NCI-H2107 (cell line): ENCODE data around the gene KCNJ6.
"Not testable (repeated sequence)": the region's sequence is repeated elsewhere in the genome, so short reads cannot be mapped to it uniquely, and the experiment has no call there.

Experiments used
- DNase-seq: peaks from one replicate; lab custom pipeline; 2025; lab: John Stamatoyannopoulos, UW

Gene KCNJ6

GRCh38 chr21:37732927-37733326 lies 183.3 kb downstream of the KCNJ6 start:
- no peak for DNase-seq

GRCh38 chr21:37724201-37724600 lies 192.1 kb downstream of the KCNJ6 start:
- DNase-seq = no peak

DNA sequence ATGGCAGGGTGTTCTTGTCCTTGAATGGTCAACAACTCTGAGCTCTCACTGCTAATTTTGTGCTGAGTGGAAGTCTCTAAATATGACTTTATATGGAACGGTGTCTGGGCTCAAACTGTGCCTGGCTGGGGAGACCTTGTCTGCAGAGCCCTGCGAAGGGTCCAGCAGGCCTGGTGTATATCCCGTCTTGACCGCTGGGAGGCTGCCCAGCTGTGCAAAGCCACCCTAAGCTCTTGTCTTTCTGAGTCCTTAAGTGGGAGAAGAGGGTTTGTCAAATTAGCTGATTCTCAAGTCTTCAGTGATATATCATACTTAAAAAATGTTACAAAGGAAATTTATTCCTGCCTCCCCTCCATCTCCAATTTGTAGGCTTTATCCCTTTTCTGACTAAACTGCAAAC lies 198.7 kb downstream of the KCNJ6 start:
- no peak for DNase-seq

GRCh38 chr21:37712569-37712934 lies 203.7 kb downstream of the KCNJ6 start:
- not testable (repeated sequence) for DNase-seq

DNA sequence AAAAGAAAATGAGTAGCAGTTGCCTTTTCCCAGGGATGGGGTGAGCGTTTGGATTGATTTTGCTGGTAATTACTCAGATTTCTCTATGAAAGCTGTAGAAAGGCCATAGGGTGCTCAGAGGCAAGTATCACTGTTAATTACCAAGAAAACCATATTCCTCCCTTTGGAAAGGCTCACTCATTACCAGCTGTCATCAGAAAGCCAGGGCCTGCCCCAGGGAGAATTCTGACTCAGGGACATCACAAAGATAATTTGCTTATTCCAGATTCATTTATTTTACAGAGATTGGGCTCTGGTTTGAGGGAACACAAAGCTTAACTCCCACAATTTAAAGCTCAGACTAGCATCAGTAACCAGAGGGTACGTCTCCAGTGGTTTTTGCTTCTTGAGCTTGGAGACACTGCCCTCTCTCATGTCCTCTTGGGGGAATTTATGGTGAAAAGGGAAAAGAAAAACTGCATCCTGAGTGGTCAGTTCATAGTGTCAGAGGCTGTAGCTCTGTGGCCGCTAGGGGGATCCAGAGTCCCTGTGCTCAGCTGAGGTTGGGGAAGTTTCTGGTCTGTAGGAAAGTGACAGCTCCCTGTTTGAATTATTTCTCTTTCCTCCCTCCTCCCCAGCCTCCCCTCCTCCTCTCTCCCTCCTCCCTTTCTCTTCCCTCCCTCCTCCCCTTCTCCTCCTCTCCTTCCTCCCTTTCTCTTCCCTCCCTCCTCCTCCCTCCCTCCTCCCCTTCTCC lies 204.3 kb downstream of the KCNJ6 start:
- DNase-seq = peak; percentile 27

GRCh38 chr21:37711286-37711829 lies 204.9 kb downstream of the KCNJ6 start:
- no peak for DNase-seq

DNA sequence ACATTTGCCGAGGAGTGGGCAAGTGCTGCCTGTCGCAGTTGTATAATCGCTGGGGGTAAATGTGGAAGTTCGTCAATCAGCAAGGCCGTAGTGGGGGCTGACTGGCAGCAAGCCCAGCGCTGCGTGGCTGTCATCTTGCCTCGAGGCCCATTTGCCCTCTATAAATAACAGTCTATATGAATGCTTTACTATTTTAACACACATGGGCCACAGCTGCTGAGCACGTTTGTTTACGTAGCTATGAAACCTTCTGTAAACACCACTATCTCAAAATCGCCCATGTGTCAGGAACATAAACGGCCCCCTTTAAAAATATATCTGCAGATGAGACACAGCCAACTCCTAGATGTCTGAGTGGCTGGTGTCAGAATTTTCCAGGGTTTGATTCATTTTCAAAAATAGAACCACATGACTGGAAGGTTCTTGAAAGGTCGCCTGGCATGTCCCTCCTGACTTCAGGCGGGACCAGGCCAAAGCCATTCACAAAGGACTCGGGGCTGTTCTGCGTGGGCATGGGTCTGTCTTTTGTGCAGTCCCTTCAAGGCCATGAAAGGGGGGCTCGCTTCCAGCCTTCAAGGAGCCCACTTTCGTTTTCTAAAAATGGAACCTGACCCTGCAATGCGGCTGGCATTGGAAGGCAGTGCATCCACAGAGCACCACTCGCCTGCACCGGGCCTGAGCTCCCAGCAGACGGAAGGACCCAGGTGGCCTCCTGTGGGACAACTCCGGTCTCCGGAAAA lies 205.5 kb downstream of the KCNJ6 start:
- no peak for DNase-seq

DNA sequence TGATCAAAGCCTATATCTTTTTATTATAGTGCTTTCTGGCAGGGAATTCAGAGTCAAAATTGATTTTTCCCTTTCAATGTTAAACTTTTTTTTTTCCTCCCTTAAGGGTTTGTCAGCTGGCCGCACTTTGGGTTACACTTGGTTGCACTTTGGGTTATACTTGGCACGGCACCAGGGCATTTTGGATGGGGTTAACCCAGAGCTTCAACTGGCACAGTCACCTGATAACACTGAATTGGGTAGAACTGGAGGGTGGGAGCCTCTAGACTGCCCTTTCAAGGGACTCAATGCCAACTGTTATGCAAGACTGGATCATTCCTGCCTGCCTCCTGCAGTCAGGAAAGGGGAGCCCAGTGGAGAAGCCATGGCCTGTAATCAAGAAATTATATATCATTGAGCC lies 211.5 kb downstream of the KCNJ6 start:
- DNase-seq = no peak

- DNase-seq = no peak
These were observed 214.0 kb downstream of the KCNJ6 start for GRCh38 chr21:37702241-37702640.

- peak; percentile 40 for DNase-seq
These were observed 215.5 kb downstream of the KCNJ6 start for GRCh38 chr21:37700641-37701202.

DNA sequence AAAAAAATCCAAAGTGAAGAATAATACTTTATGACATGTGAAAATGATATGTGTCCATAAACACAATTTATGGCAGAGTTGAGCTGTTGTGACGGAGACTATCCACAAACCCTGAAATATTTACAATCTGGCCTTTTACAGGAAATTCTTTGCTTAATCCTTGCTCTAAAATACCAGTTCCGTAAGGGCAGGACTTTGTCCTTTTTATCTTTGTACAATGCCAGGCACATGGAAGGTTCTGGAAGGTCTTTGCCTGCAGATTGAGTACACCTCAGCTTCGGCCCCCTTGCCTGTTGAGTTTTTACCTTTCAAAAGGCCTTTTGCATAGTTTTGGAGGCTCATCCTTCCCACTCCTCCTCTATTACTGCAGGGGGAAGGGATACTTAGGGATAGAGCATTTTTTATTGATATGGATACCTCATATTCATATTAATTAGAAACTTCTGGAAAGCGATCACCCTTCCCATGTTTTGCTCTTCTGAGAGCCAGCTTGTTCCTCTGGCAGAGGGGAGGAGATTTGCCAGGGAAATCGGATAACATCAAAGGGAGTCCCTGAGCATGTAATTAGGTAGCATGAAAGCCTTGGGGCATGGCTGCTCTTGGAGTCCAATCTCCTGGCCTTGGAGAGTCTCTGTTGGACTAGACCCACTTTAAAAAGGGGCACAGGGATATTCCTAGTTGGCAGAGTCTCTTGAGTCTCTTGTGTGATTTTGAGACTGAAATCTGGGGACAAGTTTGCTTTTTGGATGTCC lies 217.1 kb downstream of the KCNJ6 start:
- DNase-seq = no peak

DNA sequence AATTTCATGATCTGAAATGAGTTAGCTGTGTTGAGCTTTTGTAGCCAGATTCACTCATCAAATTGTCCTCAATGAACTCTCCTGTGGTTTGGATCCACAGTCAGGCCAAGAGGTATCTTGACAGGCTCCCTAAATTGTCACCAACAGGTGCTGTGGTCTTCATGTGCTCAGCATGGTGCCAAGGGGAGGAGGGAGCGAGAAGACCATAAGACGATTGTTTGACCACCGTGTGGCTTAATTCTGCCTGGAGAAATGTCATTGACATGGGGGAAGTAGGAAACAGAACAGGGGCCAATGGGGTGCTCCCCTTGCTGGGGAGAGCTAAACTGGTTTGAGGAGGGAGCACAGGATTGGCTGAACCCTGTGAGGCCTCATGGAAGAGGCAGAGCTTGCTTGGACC lies 219.3 kb downstream of the KCNJ6 start:
- no peak for DNase-seq

DNA sequence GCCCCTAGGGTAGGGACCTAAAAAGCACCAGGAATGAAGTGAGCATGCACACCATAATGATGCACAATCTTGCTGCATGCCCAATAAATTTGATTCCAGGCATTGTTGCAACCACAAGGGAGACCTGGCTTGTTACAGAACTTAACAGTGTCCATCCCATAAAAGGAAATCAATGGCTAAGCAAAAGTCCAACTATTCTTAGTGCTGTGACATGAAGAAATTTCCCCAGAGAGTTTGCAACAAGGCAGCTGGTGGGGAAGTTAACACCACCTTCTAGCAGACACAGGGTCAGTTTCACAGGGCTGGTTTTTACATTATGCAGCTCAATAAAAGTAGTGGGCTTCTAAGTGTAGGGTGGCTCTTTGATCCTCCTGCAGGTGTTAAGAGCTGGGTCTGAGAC lies 221.1 kb downstream of the KCNJ6 start:
- no peak for DNase-seq

DNA sequence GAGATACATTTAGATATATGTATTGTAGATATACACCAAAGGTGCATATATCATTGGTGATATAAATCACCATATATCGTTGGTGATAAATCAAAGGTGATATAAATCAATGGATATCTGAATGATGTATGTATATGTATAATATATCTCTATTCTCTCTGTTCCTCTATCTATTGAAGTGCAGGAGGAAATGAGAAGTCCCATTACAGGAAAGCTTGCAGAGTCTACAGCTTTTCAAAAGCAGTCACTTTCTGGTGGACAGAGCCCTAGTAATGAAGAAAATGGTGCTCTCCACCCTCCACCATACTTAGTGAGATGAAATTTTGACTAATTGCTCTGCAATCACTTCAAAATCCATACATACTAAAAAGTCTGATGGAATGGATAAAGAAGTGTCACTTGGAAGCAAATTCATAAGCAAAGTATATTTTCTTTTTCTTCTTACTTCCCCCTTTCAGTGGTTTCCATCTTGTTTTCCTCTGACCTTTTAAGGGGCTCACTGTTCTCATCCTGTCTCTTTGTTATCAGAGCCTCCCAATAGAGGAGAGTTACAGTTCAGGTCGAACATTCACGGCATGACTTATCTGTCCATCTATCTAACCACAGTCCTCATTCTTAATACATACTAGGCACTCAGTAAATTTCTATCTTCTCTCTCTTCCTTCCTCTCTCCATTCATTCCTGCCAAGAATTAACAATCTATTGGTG lies 227.2 kb downstream of the KCNJ6 start:
- no peak for DNase-seq

- no peak for DNase-seq
These were observed 229.1 kb downstream of the KCNJ6 start for GRCh38 chr21:37686991-37687810.

- DNase-seq = no peak
These were observed 231.7 kb downstream of the KCNJ6 start for GRCh38 chr21:37684547-37684946.

DNA sequence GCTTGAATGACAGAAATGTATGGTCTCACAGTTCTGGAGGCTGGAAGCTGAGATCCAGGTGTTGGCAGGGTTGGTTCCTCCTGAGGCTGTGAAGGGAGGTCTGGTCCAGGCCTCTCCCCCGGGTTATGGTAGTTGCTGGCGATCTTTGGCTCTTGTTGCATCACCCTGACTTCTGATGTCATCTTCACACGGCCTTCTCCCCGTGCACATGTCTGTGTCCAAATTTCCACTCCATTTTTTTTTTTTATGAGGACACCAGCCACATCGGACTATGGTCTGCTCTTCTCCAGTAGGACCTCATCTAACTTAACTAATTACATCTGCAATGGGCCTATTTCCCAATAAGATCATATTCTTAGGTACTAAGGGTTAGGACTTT lies 232.2 kb downstream of the KCNJ6 start:
- no peak for DNase-seq

DNA sequence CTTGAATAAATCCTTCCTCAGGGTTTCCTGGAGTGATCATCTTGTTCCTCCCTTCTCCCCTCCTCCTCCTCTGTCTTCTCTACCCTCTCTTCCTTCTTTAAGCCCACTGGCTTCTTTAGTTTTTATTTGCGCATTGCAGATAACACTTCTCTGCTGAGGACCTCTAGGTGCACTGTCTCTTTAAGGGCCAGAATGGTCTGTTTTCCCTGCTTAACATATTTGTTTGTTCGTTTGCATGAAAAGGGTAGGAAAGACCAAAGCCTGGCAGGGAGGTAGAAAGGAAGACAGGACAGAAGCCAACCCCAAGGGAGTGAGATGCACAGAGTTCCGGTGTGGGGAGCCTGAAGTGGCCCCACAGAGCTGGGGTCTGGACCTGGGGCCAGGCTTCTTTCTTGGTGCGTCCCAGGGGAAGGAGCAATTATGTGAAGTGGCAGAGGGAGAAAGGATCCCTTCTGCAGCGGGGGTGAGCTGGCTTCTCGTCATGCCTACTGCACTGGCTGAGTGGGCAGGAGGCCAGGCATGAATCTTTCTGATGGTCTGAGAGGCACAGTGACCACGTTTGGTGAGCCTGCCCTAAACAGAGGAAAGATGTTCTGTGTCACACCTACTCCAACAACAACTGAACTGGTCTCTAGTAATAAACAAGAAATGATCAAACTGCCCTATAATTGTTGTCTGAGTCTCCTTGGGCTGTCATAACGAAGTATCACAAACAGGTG lies 232.7 kb downstream of the KCNJ6 start:
- no peak for DNase-seq

- DNase-seq = no peak
These were observed 233.3 kb downstream of the KCNJ6 start for GRCh38 chr21:37682966-37683365.

DNA sequence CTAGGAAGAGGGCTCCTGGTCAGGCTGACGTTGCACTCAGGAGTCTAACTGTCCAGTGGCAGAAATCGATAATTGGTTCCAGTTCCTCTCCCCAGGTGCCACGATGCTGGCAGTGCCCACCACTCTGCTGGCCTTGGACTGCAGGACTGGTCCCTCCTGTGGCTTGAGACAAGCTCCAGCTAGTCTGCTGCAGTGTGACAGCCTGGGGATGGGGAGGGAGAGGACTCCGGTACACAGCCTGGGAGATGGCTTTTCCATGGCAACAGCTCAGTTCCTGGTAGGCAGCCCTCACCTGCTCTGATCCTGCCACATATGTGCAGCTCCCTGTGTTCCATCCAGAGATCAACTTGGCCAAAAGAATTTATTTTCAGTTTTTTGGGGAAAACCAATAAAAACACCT lies 239.3 kb downstream of the KCNJ6 start:
- DNase-seq = no peak
